GM19438 (cell line): ENCODE data around the gene PSAPL1.

Experiments
- ATAC-seq: cut with Tn5 transposase; IDR thresholded peaks from one replicate; pipeline ENCODE4 v1.9.1; 2021; ENCODE audit warnings: low read depth; ENCODE audit not compliant: unreplicated experiment

PSAPL1 gene

DNA sequence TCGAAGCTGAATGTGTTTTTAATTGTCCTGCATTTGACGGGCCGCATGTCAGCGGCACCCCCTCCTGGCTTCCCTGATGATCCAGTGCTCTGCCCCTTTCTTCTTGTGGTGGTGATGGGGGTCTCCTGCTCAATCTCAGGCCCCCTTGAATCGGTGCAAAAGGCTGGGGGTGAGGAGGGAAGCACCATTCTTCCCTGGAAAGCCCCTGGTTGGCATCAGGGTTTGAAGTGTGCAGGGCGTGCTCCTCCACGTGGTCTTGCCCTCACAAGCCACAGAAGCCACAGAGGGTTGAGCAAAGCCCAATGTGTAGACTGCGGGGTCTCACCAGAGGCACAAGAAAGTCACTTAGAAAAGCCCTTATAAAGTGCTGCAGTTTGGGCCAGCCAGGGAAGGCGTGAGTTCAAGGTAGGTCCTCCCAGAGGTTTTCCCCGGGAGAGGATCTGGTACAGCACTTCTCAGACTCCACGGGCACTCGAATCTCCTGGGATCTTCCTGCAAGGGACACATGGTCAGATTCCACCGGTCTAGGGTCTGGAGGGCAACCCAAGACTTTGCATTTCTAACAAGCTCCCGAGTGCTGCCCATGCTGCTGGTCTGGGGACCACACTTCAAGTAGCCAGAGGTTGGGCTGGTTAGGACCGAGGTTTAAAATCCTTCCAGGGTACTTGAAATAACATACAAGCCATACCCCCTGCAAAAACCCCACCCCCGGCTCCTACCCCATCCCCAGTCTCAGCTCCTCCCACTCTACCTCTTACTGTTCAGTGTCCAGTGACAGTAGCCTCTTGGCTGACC, 35.1 kb downstream of the PSAPL1 start:
- no peak for ATAC-seq

DNA sequence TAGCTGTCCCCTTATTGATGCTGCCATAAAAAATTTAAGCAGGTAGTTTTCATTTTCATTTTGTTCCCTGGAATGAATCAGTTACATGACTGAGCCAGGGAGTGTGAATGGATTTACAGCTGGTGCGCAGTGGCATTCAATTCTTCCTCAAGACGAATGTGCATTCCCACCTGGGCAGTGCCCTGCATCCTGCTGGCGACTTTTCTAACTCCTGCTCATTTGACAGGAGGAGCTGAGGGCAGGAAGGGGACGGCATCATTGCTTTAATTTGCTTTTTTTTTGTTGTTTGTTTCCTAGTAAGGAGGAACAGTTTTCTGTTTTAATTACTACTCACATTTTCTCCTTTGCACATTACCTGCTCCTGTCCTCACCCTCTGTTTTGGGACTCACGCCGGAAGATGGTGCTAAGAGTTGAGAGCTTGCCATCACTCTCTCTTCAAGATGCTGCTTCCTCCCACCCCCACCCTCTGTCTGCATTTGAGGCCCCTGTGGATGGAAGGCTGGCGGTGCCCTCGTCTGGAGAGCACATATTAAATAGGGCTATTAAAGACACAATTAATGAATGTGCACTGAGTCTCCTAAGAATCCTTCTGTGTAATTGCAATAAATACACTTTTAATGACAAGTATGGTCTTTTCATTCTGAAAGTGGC, 35.8 kb downstream of the PSAPL1 start:
- no peak for ATAC-seq

DNA sequence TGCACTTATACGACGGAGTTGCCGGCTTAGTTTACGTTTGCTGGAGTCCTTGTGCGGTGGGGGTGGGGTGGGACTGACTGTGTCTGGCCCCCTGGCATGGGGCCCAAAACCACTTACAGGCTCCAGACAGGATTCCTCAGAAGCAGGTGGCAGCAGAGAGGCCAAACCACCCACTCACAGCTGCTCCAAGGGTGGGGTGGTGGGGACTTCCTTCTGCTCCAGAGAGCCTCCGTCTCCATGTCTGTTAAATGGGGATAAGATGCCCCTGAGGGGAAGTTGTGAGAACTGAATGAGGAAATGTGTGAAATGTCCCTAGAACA, 36.7 kb downstream of the PSAPL1 start:
- ATAC-seq: no peak

DNA sequence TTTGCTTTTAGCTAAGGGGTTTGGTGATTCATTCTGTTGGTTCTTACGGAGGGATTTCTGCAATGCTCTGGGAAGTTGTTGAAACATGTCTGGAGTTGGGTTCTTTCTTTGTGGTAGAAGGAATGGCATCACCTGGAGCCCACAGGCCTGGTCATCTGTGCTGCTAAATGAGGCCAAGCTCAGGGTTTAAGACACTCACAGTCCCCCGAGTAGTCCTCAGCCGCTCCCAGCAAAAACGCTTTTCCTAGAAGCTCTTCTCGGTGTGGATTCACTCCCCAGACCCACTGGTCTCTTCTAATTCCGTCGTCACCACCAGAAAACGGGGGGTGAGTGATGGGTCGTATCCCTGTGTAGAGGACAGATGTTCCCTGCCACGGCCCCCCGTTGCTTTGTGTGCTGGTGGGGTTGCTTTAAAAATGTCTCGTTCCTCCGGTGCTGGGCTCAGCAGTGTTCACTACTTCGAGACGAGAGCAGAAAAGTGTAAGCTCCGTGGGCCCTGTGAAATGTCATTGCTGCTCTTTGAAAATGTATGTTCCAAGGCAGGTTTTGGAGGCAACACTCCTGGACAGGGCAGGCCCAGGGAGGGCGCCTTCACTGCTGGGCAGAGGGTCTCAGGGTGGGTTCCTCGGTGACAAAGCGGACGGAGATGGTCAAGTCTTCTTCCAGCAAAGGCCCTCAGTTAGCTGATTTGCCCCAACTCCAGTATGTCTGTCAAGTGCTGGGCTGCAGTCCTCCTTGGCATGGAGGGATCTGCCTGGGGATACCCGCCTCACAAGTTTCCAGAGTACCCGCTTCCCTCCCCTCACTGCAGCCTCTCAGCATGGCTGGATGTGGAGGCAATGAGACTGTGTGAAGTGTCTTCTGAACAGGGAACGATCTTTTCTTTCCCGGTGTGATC, 37.3 kb downstream of the PSAPL1 start:
- no peak for ATAC-seq

DNA sequence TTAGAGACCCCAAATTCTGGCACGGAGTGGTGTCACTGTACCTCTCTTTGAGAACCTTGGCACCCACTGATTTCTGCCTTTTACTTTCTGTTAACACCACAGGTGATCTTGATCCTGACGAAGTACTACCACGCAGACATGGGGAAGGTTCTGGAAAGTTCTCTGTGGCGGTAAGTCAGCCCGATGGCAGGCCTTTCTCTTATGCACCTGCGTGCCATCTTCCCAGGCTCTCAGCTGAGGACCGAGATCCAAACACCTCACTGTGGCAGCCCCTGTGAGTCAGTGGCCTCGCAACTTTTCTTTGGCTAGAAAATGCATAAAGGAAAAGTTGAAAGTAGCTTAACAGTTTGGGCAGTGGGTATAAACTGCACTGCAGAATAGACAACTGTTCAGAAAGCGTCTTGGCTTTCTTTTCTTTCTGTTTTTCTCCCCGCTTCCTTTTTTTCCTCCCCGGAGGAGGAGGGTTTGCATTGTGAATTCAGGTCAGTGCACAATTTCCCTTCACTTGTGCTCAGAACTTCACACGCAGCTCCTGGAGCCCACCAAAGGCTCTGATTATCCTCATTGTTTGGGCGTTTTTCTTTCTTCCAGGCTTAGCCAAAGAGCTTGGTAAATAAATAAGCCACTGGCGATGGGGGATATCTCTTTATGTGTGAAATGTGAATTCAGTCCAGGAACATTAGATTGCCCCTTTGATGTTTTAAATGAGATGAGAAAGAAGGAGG, 38.4 kb downstream of the PSAPL1 start:
- no peak for ATAC-seq

DNA sequence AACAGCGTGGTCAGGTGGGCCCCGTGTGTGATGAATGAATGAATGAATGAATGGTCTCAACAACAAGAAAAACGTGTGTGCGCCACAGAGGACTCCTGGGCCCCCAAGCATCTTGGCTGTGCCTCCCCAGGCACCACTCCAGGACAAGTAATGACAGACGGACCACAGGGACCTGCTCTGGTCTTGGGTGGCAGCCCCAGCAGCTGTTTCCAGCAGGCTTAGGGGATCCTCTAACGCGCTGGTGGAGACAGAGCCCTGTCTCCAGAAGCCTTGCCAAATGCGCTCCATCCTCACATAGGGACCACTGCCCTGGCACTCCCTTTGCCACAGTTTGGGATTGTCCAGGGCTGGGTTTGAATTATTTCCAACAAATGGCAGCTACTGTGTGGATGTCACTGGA, 39.1 kb downstream of the PSAPL1 start:
- no peak for ATAC-seq

DNA sequence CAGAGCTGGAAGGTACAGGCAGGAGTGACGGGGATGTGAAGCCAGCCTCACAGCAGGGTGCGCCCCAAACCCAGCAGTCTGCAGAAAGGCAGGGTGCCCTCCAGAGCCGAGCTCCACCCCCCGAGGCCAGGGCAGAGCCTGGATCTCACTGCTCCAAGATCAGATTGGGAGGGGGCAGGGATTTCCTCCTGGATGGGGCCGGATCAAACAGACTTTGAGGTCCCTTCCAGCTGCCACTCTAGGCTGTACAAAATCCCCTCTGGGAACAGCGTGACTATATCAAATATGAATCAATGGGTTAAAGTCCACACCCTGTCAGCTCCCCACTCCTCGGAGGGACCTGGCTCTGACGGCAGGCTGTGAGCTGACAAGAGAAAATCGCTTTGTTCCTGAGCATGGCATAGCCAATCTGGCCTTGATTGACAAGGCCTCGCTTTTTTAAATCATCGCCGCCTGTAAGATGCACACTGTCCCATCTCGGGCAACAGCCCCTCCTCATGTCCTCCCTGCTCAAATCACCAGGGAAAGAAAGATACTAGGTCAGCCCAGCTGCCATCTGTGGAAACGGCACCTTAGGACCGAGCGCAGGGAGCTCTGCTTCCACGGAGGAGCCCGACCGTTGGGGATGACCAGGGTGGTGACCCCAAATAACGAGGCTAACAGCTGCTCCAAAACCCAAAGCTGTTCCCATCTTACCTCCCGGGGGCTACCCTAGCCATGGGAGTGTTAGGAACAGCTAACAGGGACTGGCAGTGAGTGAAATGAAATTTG, 39.9 kb downstream of the PSAPL1 start:
- ATAC-seq: no peak

DNA sequence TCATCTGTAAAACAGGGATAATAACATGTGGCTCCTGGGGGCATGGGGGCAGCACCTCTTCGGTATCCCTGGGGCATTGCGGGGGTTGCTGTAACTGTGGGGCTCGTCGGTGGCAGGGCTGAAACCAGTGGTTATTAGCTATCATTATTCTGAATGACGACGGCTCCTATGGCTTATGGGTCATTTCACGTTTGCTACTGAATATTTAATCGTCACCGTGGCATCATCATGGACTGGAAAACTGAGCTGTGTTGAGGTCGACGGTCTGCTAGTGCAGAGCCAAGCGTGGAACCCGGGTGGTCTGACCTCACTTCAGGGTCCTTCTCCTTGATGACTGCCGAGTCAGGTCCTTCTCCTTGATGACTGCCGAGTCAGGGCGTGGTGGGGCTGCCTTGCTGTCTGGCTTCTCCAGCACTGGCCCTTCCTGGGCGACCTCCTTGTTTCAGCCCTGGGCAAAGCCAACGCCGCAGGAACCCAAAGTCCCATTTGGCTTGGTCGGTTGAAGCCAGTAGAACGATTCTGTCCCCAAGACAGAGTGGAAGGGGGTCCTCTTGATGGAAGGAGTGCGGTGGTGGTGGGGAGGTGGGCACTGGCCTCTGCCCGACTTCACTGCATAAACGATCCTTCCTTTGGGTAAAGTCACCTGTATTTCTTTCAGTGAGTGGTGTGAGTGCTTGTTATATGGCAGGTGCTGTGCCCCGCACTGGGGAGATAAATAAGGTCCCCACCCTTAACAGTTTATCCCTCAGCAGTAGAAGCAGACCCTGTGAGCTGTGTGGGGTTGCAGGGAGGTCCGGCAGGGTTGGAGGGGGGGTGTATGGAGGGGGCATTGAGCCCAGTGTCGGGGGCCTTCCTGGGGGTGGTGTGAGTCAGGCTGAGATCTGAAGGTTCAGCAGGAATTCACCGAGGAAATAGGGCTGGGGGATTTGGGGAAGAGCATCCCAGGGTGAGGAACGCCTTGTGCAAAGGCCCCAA, 40.8 kb downstream of the PSAPL1 start:
- no peak for ATAC-seq

DNA sequence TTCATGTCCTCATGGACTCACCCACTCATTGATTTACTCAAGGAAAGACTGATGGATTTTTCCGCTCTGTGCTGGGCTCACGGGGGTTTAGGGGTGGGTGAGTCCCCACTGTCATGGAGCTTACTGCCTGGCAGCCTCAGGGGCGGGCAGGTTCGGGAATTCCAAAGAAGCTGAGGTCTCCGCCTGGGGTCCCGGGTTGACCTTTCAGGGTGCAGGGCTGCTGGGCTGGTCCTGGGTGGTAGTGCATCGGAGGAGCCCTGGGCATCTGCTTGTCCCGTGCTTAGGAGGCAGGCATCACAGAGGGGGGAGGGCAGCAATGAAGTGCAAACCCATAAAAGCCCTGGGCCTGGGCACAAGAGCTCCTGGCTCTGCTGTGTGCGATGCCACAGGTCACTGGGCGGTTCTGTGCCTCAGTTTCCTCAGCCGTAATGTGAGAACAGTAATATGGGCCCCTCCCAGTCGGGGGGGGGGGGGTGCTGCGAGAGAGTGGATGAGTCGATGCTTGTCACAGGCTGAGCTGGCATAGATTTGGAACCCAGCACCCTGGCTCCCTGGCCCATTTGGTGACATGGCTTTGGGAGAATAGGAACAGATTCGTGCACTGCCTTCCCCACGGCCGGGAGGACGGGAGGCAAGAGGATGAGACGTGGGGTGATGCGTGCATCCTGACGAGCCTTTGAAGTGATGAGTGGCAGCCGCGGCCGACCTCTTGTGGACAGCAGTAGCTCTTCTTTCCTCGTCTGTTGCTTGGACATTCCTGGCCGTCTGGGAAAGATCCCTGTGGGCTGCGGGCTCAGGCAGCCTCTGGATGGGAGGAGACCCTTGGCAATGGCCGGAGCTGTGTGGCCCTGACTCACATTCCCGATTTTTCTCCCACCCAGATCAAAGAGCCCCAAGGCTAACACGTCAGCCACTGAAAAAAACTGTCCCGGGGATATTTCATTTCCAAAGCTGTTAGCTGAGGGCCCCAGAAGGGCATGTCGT, 42.0 kb downstream of the PSAPL1 start:
- no peak for ATAC-seq

DNA sequence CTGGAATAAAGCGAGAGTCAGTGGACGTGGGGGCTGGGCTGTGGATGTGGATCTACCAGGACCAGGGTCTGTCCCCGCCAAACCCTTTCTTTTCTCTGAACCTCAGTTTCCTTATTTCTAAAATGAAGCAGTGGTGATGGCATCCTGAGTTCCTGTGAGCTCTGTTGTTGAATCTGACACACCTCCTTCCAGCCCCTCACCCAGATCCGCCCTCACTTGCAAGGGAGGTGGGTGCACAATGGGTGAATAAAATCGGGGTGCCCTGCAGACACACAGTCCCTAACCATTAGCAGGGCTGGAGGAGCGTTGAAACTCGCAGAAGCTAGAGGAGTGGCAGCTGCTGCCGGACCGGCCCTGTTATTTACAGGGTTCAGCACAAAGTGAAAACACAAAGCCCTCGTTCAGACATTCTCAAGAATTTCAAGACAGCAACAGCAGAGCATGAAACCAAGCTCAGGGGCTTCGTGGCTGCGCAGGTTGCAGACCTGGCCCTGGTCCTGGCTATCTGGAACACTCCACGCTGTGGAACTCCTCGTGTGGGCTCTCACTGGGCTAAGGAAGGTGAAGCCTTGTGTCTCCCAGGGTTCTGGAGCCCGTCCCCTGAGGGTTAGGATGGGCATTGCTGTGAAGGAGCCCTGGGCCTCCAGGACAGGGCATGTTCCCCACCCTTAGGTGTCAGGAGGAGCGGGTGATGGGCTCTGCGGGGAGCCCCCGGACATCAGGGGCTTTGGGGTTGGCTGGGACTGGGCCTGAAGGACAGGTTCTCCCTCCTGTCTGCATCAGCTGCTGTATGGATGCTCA, 42.9 kb downstream of the PSAPL1 start:
- no peak for ATAC-seq

DNA sequence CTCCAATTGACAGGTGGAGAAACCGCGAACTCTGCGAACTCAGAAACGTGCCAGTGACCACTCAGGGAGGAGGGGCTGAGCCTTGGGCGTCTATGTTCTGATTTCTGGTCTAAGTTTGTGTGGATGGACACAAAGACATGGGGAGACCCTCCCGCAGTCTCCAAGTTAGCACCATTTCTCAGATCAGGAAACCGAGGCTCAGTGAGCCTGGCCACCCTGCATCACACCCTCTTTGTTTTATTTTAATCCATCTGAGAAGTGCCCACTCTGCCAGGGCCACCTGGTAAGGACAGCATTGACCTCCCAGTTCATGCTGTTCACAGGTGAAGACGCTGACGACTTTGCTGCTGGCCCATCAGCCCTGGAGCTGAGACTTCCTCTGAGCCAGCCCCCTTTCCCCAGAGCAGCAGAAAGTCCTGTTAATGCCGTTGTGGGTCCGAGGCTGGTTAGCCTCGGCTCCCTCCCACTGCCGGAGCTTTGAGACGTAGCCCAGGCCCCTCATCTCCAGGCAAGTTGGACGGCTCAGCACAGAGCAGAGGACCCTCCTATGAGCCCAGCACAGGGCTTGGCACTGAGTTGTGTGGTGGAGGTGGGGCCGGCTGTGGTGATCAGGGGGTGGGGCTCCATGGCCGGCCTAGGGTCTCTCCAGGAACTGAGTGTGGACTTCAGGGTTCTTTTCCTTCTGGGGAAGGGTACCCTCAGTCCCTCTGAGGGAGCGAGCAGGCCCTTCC, 43.7 kb downstream of the PSAPL1 start:
- no peak for ATAC-seq

DNA sequence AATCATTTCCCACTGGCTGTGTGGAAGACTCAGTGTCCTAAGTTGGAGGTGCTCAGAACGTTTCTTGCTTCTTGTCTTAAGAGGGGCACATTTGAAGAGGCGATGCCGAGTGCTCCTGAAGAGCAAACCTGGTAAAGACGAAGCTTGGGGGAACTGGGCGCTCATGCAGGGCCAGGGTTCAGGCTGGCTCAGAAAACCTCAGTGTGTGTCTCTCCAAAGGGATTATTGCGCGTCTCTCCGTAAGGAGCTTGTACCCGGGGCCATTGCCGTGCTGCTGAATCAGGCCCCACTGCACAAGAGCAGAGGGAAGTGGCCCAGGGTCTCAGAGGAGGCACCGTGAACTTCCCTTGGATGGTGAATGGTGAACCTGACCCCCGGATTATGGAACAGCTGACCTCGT, 44.4 kb downstream of the PSAPL1 start:
- no peak for ATAC-seq

DNA sequence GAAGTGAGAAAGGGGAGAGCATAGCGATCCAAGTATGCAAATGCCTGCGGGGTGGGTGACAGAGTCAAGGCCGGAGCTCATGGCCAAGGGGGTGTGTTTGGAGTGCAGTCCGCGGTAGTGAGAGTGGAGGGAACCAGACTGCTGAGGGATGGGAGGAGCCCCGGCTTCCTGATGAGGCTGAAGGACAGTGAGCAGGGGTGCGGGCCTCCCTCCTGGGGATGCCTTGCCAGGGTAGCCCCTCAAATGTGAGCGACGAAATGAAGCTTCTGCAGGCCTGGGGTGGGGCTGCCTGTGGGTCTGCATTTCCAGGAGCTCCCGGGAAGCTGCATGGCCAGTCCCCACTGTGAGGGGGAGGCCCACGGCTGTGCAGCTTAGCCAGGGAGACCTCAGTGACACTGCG, 45.0 kb downstream of the PSAPL1 start:
- no peak for ATAC-seq

DNA sequence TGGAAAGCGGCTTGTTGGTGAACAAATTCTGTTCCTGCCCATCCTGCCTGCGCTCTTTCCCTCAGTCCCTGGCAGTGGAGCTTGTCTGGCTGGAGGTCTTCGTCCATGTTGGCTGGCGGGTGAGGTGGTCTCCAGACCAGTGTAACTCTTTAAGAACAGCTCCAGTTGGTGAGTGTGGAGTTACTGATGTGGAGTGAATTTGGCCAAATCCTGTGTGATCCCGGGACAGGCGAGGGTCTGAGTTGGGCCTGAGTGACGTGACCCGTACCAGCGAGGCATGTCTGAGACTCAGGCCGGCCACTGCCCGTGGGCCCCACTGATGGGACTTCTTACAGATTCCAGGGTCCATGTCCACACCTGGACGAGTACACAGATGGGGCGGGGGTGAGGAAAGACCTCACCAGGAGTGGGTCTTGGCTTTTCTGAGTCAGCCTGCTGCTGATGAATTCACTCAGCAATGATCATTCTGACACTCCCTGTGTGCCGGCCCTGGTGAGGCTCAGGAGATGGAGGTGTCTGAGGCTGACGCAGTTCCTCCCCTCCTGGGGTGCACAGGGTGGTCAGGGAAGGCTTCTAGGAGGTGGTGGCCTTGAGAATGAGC, 45.5 kb downstream of the PSAPL1 start:
- ATAC-seq: no peak

DNA sequence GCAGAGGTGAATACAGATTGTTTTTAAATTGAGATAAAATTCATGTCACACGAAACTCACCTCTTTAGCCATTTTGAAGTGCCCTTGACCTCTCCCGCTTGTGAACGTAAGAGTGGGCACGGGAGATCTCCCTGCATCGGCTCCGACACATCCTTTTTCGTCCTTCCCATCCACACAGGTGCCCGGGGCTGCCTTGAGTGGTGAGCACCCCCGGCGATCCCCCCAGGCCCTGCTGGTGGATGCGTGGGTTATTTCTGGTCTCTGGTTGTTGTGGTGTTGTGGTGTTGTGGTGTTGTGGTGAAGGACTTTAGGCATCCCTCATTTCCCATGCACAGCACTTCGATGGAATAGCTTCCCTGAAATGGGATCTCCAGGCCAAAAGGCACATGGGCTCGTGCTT, 46.1 kb downstream of the PSAPL1 start:
- no peak for ATAC-seq

DNA sequence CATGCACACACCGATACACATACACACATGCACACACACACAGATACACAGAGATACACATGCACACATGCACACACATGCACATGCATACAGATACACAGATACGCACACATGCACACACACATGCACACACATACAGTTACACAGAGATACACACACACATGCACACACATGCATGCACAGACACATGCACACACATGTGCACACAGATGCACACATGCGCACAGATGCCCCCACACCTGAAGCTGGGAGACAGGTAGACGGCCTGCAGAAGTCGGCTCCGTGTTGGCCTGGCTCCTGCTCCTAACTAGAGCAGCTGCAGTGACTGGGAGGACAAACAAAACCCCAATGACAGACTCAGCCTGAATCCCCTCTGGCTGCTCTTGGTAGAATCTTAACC, 46.8 kb downstream of the PSAPL1 start:
- ATAC-seq: no peak
